OCI-LY1 (cell line): Measurements from ENCODE around the gene HLF.

Experiments used
- H2AFZ ChIP-seq: fragments of 200-600 bp; sonication (generic), shearing (Covaris generic); 2 replicates; pipeline ENCODE4 v1.6.0; 2014; ENCODE audit warnings: antibody characterized with exemption, mild to moderate bottlenecking, low read length
- H3F3A ChIP-seq: fragments of 200-600 bp; sonication (generic), shearing (Covaris generic); 2 replicates; pipeline ENCODE4 v1.6.0; 2014; ENCODE audit warnings: mild to moderate bottlenecking, antibody characterized with exemption, low read length, moderate library complexity; ENCODE audit not compliant: insufficient read depth
- H3K27ac ChIP-seq: fragments of 200-600 bp; sonication (generic); 2 replicates; pipeline ENCODE4 v1.5.1; 2014; ENCODE audit warnings: low read length, mixed run types, mild to moderate bottlenecking, low read depth; ENCODE audit not compliant: poor library complexity, severe bottlenecking
- H3K27me3 ChIP-seq: fragments of 200-600 bp; sonication (generic); 2 replicates; pipeline ENCODE4 v1.6.0; 2014; ENCODE audit warnings: antibody characterized with exemption, mild to moderate bottlenecking, low read length, moderate library complexity; ENCODE audit not compliant: insufficient read depth
- H3K36me3 ChIP-seq: fragments of 200-600 bp; sonication (generic); 2 replicates; pipeline ENCODE4 v1.6.1; 2014; ENCODE audit warnings: mild to moderate bottlenecking, antibody characterized with exemption, low read length, moderate library complexity, mixed read lengths; ENCODE audit not compliant: insufficient read depth
- H3K4me1 ChIP-seq: fragments of 200-600 bp; sonication (generic); 2 replicates; pipeline ENCODE4 v1.5.1; 2014; ENCODE audit warnings: mild to moderate bottlenecking, low read length, moderate library complexity; ENCODE audit not compliant: insufficient read depth, severe bottlenecking
- H3K4me2 ChIP-seq: fragments of 200-600 bp; sonication (generic), shearing (Covaris generic); 2 replicates; pipeline ENCODE4 v1.6.1; 2014; ENCODE audit warnings: low read length
- H3K4me3 ChIP-seq: fragments of 200-600 bp; sonication (generic); 2 replicates; pipeline ENCODE4 v1.5.1; 2014; ENCODE audit warnings: low read length, low read depth, mild to moderate bottlenecking, mixed read lengths; ENCODE audit not compliant: poor library complexity, severe bottlenecking
- H3K79me2 ChIP-seq: fragments of 200-600 bp; shearing (Covaris generic); 2 replicates; pipeline ENCODE4 v1.6.1; 2016; ENCODE audit warnings: mixed run types, low read length, mixed read lengths; ENCODE audit not compliant: insufficient read depth
- H3K9ac ChIP-seq: fragments of 200-600 bp; sonication (generic), shearing (Covaris generic); 2 replicates; pipeline ENCODE4 v1.6.1; 2014; ENCODE audit warnings: mild to moderate bottlenecking, low read length, mixed read lengths
- H3K9me2 ChIP-seq: fragments of 200-600 bp; sonication (generic), shearing (Covaris generic); 2 replicates; pipeline ENCODE4 v1.6.1; 2014; ENCODE audit warnings: low read depth, mild to moderate bottlenecking, low read length, mixed read lengths
- H3K9me3 ChIP-seq: fragments of 200-600 bp; shearing (Covaris generic); 2 replicates; pipeline ENCODE4 v1.6.1; 2014; ENCODE audit warnings: low read length, mixed read lengths
- H4K20me1 ChIP-seq: fragments of 200-600 bp; sonication (generic), shearing (Covaris generic); 2 replicates; pipeline ENCODE4 v1.6.0; 2016; ENCODE audit warnings: mild to moderate bottlenecking, low read length; ENCODE audit not compliant: insufficient read depth
- CTCF ChIP-seq: fragments of 200-600 bp; sonication (generic), shearing (Covaris generic); IDR thresholded peaks from 2 replicates; pipeline ENCODE4 v1.5.1; 2017; ENCODE audit warnings: mild to moderate bottlenecking, antibody characterized with exemption, low read length, moderate library complexity, mixed read lengths
- EZH2 ChIP-seq: fragments of 200-600 bp; sonication (generic), shearing (Covaris generic); IDR thresholded peaks from 2 replicates; pipeline ENCODE4 v1.8.0; 2017; ENCODE audit warnings: borderline replicate concordance, mixed run types, mild to moderate bottlenecking, antibody characterized with exemption, low read length, moderate library complexity, mixed read lengths

The HLF gene

GRCh38 chr17:55281649-55282378, 17.1 kb downstream of the HLF start:
- no peaks in the 10 kb centered on the region for H3K9me3 ChIP-seq
- H3K4me2 ChIP-seq, result no peak overlapping the region
- H3K36me3 ChIP-seq, result no peaks in the 10 kb centered on the region
- no peak overlapping the region for H3K9ac ChIP-seq
- peaks cover 5% of the 10 kb centered on the region; the same call in 1 of the 2 replicates for H3K27me3 ChIP-seq
- no peak overlapping the region for H3K4me3 ChIP-seq
- H3K9me2 ChIP-seq, result no peaks in the 10 kb centered on the region
- no peak overlapping the region for H3K27ac ChIP-seq
- no peak overlapping the region for H2AFZ ChIP-seq
- no peaks in the 10 kb centered on the region for H4K20me1 ChIP-seq
- TF ChIP-seq EZH2, result no peak
- no peak for TF ChIP-seq CTCF
- H3K79me2 ChIP-seq, result no peaks in the 10 kb centered on the region
- H3K4me1 ChIP-seq, result no peaks in the 10 kb centered on the region
- H3F3A ChIP-seq, result no peaks in the 10 kb centered on the region

- Histone ChIP-seq H3K36me3 (no peaks in the 10 kb centered on the region), H3K9me2 (no peaks in the 10 kb centered on the region), H2AFZ (no peak overlapping the region), H3K79me2 (no peaks in the 10 kb centered on the region), H3K4me3 (no peak overlapping the region), H4K20me1 (no peaks in the 10 kb centered on the region), H3K27ac (no peak overlapping the region), H3K4me2 (no peak overlapping the region), H3F3A (no peaks in the 10 kb centered on the region), H3K9me3 (no peaks in the 10 kb centered on the region), H3K9ac (no peak overlapping the region), H3K27me3 (peaks cover 5% of the 10 kb centered on the region; the same call in 1 of the 2 replicates), H3K4me1 (no peaks in the 10 kb centered on the region)
- no peak for TF ChIP-seq EZH2
These were observed 17.6 kb downstream of the HLF start for GRCh38 chr17:55282379-55282702.

- no peaks in the 10 kb centered on the region for H3K36me3 ChIP-seq
- TF ChIP-seq CTCF, result no peak
- TF ChIP-seq EZH2, result no peak
These were observed 18.0 kb downstream of the HLF start for GRCh38 chr17:55282741-55283140.

More at GRCh38 chr17:55282741-55283140, 18.0 kb downstream of the HLF start:
- H3K9me3 ChIP-seq, result no peaks in the 10 kb centered on the region
- H3K27me3 ChIP-seq, result peaks cover 5% of the 10 kb centered on the region; the same call in 1 of the 2 replicates
- H3K4me2 ChIP-seq, result no peak overlapping the region
- H3F3A ChIP-seq, result no peaks in the 10 kb centered on the region
- H4K20me1 ChIP-seq, result no peaks in the 10 kb centered on the region
- no peak overlapping the region for H3K9ac ChIP-seq
- H3K79me2 ChIP-seq, result no peaks in the 10 kb centered on the region
- no peak overlapping the region for H3K27ac ChIP-seq
- no peak overlapping the region for H3K4me3 ChIP-seq
- H2AFZ ChIP-seq, result no peak overlapping the region
- no peaks in the 10 kb centered on the region for H3K9me2 ChIP-seq
- H3K4me1 ChIP-seq, result no peaks in the 10 kb centered on the region
